CD4-positive, alpha-beta T cell treated with Interleukin-17A for 1 hour (primary cell): ENCODE results near the gene EIF2A.
"Not testable (repeated sequence)": the region's sequence is repeated elsewhere in the genome, so short reads cannot be mapped to it uniquely, and the experiment has no call there.

ENCODE experiments used
- DNase-seq: peaks from one replicate; pipeline ENCODE4 v3.0.0-alpha.2; 2020

Gene EIF2A

DNA sequence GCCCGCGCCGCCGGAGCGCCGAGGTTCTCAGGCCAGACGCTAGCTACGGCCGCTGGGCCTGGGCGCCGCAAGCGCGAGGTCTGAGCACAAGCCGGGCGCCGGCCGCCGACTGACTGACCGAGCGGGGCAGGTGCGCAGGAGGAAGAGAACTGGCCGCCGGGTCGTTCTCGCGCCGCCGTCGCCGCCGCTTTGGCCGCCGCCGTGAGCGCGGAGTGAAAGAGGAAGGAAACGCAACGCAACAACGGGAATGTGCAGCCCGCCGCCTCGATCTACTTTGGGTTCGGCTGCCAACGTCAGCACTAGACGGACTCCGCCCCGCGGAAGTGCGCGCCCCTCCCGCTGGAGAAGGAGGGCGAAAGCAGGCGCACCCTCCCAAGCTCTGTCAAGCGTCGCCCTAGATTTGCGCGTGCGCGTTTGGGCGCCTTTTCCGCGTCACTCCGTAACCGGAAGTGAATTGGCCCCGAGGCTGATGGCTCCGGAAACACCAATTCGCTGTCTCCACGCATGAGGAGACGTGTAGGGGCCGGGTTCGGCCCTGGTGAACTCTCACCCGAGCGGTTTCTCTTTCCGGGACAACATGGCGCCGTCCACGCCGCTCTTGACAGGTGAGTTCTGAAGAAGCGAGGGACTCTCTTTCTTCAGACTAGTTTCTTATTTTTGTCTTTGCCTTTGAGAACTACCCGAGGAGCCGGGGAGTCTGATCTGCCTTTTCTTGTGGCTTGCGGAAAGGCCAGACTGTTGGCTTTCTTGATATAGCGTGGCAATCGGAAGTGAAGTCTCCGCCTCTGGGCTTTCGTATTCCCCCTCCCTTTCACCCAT is at the start of gene EIF2A, which contains the start of gene SERP1:
Gene EIF2A, plus strand, starts transcription at position 562 of the 819 bp plus-strand sequence. Its CDS starts 16 bp downstream, at position 578.
Gene SERP1, minus strand, starts transcription at position 271 of the 819 bp plus-strand sequence. CDS start 361 bp downstream, outside the sequence.
- DNase-seq, result peak; percentile 99

DNA sequence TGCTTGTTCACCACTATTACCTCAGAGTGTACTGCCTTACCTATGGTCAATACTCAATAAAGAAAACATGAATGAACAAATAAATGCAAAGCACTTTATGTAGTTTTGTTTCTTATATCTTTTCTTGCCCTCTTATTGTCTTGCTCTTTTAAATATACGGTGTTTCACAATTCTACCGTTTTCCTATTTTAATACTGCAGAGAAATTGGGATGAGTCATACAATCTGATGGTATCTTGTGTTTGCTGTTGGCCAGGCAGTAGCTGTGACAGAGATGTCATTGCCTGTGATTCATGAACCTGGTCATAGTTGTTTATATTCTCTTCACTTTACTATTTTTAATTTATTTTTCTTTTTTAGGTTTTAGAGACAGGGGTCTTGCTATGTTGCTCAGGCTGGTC is 48.6 kb upstream of the EIF2A start:
- no peak for DNase-seq

DNA sequence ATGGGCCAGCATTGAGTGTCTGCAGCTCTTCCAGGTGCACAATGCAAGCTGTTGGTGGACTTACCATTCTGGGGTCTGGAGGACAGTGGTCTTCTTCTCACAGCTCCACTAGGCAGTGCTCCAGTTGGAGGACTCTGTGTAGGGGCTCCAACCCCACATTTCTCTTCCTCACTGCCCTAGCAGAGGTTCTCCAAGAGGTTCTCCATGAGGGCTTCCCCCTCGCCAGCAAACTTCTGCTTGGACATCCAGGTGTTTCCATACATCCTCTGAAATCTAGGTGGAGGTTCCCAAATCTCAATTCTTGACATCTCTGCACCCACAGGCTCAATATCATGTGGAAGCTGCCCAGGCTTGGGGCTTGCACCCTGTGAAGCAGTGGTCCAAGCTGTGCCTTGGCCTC is 45.6 kb upstream of the EIF2A start:
- not testable (repeated sequence) for DNase-seq

DNA sequence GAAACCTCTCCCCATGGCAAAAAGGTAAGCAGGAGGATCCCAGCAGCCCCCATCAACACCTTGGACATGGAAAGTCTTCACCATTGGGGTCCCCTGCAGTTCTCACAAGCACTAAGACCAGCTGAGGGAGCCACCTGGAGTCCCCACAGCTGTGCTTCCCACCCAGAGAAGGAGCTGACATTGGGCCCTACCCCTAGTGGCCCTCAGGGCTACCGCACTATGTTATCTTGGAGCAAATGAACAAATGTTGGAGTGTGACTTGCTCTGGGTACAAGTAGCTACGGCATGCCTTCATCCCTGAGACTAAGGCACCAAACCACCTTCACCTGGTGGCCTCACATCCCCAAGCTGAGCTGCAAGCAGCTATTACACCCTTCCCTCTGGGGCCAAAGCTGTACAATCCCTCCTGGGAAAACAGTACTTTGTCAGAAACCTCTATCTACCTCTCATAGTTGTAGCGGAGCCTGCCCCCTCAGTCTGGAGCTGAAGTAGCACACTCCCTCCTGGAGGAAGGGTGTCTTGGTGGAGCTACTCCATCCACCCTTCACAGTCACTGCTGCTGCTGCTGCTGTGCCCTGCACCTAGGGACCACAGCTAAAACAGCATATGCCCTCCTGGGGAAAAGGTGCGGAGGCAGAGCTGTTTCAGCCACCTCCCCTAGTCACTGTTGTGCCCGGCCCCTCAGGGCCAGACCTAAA is 43.0 kb upstream of the EIF2A start:
- DNase-seq, result no peak

DNA sequence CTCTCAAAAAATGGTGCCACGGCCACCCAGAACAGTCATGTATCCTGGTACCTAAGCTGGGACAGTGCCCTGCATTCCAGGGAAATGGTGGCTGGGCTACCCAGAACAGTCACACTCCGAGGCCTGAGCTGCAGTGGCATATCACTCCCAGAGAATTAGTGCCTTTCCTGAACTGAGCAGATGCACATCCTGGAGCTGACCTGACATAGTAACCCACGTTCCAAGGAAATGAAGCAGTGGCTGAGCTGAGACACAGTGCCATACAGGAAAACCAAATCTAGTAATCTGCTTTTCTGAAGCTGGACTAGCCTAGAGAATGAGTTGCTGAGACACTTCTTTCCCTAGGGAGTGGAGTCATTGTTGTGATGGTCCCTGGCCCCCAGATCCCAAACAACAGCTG is 42.1 kb upstream of the EIF2A start:
- no peak for DNase-seq

DNA sequence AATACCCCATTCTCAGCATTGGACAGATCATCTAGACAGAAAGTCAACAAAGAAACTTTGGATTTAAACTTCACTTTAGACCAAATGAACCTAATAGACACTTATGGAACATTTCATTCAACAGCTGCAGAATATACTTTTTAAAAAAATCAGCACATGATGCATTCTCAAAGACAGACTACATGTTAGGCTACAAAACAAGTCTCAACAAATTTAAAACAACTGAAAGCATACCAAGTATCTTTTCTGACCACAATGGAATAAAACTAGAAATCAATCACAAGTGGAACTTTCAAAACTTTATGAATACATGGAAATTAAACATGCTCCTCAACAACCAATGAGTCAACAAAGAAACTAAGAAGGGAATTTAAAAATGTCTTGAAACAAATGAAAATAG is 38.2 kb upstream of the EIF2A start:
- no peak for DNase-seq

DNA sequence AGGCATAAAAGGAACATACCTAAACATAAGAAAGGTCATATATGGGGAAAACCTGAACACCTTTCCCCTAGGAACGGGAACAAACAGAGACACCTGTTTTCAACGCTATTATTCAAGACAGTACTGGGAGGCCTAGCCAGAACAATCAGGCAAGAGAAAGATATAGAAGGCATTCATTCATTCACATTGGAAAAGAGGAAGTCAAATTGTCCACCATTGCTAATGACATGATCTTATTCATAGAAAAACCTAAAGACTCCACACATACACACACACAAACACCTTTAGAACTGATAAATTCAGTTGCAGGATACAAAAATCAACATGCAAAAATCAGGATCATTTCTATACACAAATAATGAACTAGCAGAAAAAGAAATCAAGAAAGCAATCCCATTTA is 36.8 kb upstream of the EIF2A start:
- no peak for DNase-seq

DNA sequence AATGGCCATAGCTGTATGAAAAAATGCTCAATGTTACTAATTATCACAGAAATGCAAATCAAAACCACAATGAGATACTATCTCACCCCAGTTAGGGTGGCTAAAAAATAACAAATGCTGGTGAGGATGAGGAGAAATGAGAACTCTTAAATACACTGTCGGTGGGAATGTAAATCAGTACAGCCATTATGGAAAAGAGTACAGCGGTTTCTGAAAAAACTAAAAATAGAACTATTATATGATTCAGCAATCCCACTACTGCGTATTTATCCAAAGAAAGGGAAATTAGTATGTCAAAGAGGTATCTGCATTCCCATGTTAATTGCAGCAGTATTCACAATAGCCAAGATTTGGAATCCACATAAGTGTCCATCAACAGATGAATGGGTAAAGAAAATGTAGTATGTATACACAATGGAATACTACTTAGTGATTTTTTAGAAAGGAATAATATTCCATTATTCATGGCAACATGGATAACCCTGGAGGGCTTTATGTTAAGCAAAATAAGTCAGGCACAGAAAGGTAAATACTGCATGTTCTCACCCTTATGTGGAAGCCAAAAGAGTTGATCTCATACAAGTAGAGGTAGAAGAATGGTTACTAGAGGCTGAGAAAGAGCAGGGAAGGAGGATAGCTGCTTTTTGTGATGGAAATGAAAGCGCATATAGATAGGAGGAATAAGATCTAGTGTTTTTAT is 35.3 kb upstream of the EIF2A start:
- no peak for DNase-seq

DNA sequence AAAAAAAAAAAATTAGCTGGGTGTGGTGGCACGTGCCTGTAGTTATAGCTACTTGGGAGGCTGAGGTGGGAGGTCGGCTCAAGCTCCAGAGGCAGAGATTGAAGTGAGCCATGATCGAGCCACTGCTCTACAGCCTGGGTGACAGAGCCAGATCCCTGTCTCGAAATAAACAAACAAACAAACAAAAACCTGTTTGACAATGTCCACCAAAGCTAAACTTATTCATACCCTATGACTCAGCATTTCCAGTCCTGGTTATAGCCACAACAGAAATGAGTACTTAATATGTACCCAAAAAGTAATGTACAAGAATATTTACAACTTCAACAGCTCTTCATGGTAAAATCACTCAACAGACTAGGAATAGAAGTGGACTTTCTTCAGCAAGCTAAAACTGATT is 31.4 kb upstream of the EIF2A start:
- DNase-seq, result no peak

DNA sequence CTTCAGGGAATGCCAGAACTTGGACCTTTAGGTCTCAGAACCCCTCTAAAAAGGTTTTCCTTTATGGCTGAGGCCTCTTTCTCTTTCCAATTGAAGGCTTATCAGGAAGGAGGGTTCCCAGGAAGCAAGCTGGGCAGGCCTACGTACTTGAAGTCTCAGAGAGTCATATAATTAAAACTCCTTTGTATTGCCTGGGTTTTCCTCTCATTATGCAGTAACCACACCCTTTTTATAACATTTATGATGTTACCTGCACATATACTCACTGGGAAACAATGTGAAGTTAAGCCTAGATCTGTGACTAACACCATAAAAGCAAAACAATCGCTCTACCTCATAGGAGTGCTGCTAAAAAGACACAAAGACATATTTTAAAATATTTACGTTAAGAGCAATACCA is 27.6 kb upstream of the EIF2A start:
- DNase-seq, result no peak

DNA sequence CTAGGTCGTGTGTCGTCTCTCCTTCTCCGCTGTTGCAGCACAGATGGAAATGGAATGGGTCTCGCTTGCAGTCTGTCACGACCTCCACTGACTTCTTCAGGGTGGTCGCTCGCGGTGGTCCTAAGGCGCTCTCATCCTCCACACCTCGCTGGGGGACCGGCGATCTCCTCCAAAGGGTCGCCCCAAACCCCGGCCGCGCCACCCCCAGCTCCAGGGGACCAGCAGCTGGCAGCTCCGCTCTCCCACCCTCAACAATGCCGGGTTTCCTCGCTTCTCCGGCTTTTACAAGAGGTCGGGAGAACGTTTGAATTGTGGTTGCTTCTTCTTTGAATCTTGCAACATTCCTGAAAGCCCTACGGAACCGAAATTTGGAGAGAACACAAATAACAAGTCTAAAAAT is 26.2 kb upstream of the EIF2A start:
- no peak for DNase-seq

DNA sequence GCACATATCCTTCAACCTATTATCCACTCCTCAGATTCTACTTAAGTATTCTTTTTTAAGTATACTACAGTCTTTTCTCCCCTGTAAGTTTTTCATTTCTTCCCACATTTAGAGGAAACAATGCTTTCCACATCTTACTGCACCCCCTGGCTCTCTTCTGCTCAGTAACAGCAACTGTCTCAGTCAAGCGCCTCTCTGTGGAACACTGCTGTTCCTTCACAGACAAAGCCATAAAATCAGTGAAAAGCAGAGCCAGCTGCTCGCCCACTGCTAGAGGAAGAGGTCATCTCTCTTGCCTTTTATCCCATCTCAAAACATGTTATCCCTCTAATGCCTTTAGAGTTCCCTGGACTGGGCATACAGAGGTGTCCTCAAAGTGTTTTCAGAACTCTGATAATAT is 25.1 kb upstream of the EIF2A start:
- no peak for DNase-seq

DNA sequence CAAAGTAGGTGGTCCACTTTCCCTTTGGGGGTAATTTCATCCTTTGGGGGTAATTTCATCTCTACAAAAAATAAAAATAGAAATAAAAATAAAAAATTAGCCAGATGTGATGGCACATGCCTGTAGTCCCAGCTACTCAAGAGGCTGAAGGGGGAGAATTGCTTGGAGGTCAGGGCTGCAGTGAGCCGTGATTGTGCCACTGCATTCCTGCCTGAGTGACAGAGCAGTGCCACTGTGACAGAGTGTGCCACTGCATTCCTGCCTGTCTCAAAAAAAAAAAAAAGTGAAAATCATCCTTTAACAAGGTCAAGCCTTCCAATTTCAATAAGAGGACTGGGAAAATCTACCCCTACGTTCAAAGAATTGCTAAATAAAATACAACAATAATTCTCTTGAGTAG is 23.0 kb upstream of the EIF2A start:
- DNase-seq, result no peak

DNA sequence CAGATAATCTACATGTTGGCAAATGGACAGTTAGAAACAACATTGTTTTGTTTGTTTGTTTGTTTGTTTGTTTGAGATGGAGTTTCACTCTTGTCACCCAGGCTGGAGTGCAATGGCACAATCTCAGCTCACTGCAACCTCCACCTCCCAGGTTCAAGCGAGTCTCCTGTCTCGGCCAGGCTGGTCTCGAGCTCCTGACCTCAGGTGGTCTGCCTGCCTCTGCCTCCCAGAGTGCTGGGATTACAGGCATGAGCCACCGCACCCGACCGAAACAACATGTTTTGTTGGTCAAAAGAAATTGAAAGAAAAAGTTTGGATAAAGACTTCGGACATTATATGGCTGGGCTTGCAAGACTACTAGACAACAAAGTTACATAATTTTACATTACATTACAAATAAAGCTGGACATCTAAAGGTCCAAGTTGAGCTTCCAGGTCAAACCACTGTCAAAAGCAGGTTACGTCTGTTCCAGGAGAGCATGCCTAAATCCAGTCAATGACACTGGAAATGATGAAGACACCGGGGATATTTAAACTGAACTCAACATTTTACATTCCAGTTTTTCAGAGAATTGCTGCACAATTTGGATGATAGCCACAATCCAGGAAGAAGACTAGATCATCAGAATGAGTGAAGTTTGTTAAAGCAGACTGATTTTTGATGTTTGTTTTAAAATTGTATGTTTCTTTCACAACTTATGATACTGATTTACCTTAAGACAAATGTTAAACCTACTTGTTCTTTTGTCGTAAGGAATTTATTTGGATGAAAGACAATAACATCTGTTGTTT is 18.9 kb upstream of the EIF2A start:
- no peak for DNase-seq

DNA sequence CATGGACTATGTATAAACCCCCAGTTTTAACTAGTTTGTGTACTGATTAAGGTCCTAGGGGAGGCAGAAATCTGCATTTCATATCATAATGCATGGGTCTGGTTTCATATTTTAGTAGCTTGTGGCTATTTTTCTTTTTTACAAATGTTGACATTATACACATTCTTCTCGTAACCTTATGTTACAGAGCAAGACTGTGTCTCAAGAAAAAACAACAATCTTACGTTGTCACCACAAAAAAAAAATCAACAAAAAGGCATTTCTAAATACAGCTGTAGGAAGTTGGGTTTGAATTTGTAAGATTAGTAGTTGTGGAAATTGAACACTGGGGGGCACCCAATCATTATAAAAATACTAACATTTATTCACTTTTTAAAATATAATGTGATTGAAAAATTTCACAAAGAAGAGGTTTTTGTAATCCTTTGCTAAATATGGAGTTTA is 18.2 kb upstream of the EIF2A start:
- peak; percentile 44 for DNase-seq

DNA sequence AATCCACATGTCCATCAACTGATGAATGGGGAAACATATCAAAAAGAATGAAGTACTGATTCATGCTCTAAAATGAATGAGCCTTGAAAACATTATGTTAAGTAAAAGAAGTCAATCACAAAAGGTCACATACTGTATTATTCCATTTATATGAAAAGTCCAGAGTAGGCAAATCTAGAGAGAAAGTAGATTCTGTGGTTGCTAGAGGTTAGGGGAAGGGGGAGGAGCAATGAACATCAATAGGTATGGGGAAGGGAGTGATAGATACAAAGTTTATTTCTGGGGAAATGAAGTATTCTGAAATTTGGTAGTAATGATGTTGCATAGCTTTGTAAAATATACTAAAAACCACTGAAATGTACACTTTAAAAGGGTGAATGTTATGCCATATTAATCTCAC is 14.8 kb upstream of the EIF2A start:
- no peak for DNase-seq

DNA sequence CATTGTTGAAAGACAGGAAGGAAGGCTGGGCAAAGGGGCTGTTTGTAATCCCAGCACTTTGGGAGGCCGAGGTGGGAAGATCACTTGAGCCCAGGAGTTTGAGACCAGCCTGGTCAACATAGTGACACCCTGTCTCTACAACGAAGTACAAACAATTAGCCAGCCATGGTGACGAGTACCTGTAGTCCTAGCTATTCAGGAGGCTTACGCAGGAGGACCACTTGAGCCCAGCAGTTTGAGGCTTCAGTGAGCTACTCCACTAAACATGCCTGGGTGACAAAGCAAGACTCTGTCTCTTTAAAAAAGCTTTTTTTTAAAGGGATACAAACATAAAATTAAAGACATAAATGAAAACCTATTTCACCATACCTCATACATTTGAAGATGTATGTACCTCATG is 11.4 kb upstream of the EIF2A start:
- no peak for DNase-seq

DNA sequence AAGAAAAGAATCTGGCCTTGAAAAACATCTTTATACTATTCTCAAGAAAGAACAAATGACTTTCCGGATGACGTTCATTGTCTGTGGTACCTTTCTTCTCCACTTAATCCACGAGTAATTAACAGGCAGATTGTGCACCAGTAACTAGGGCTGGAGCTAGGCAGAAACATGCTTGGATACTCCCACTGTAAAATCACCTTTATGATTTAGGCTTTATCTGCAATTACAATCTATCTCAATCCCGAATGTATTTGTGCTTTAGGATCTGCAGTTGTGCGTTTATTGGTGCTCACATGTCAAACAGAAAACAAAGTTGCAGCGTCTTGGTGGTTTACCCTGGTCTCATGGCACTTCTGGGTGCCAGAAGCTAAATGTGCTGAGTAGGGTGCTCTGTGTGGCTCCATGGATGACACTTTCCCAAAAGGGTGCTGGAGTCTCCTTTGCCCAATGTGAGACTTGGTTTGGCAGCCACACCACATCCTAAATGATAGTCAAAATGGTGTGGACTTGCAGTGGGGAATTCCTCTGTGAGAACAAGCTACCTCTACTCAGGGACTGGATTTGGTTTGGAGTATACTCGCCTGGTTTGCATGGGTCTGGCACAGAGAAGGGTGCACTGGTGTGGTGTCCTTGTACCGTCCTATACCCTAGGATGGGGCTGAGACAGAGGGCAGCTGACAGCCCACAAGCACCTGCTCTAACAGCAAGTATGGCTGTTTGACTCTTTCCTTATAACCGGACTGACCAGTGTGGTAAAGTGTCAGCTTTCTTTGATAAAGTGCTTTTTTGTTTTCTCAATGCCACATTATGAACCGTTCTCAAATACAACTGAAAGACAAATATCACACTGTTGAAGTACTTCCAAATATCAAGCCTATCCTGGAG is 8.0 kb upstream of the EIF2A start:
- no peak for DNase-seq

DNA sequence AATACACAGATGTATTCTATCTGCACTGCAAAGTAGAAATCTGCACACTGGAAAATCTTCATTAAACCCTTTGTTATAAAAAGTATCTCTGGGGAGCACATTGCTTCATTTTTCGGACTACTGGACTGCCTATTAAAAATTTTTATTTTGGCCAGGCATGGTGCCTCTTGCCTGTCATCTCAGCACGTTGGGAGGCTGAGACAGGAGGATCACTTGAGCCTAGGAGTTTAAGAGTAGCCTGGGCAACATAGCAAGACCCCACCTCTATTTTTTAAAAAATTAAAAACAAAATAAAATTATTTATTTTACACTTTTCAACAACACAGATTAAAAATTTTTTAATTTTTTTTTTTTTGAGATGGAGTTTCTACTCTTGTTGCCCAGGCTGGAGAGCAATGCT is 6.3 kb upstream of the EIF2A start:
- no peak for DNase-seq

DNA sequence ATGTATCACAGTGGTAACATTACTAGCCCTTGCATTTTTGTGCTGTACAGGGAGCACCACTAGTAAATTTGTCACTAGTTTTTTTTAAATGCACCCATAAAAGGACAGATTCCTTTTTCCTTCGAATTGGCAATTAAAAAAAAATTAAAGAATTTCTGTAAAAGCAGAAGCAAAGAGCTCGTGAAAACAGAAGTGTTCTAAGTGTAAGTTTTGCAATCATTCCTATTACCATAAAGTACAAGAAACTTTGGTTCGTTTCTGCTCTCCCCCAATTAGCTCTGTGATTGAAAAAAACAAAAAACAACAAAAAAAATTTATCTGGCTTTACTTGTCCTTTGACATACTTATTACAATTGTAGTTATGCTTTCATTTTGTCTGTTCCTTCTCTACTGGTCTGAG is 5.6 kb upstream of the EIF2A start:
- no peak for DNase-seq

DNA sequence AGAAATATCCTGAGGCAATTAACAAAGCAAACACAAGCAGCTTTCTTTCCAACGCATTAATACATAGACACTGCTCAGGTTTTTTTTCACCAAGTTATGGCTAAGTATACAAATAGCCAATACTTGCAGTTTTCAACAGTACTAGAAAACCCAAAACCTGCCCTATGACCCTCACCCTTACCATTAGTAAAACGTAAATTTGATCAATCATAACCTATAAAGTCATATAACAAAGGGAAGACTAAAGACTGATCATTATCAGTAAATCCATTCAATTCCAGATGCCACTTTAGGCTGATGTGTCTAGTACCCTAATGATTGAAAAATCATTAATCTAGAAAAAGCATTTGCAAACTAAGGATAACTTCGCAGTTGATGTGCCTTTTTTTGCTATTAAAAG is 3.5 kb upstream of the EIF2A start:
- no peak for DNase-seq

DNA sequence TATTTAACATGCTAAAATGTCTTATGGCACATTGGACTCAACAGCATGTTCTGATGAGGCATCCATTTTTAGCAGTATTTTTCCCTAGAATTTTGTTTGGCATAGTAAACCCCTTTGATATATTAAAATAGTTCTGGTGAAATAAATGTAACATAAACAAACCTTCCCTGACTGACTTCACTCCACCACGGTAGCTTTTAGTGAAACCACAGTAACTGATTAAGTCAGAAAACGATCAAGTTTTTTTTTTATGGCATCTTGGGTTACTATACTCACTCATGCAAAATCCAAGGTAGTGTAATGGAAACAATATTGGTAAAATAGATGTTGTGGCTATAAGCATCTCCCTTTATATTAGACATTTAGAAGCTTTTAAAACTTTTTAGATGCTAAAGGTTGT is 3.1 kb upstream of the EIF2A start:
- DNase-seq, result no peak
